Endothelial cell of umbilical vein (primary cell): ENCODE data around the gene PAQR4. TPM values are rescaled to one million over a fixed set of nuclear protein-coding genes. Genes with fewer than 3 reads are reported as not detected.
A peak's percentile ranks its signal among the peaks of the same experiment; 100 is the strongest.

ENCODE experiments used
- BruUV-seq: library from RNA; stranded (reverse); fragments of 400-500 nt; replicated peaks from 2 replicates; lab custom pipeline; 2021; lab: Mats Ljungman, UMichigan
- CTCF ChIA-PET: fragments of 300-600, 350-600 bp; sonication (Branson Sonifier 250); formaldehyde crosslinking; loops from one replicate; lab custom pipeline; 2021; ENCODE audit warnings: antibody characterized with exemption, inconsistent platforms; lab: Charles Lee
- POLR2A ChIA-PET: fragments of 300-600, 350-600 bp; sonication (Branson Sonifier 250); formaldehyde crosslinking; loops from one replicate; lab custom pipeline; 2021; ENCODE audit warnings: antibody characterized with exemption, inconsistent platforms; lab: Charles Lee
- DNase-seq: peaks from one replicate; pipeline ENCODE4 v3.0.0-alpha.2; 2011; ENCODE audit warnings: low read depth, low spot score
- FAIRE-seq: peaks from 2 replicates; lab custom pipeline; 2011; peaks lifted over from hg19 to GRCh38; lab: Jason Lieb, UNC
- H2AFZ ChIP-seq: 2 replicates; pipeline ENCODE4 v1.6.0; 2012; ENCODE audit warnings: low read depth, low read length, control low read depth, inconsistent platforms
- H3K27ac ChIP-seq: 2 replicates; pipeline ENCODE4 v1.5.1; 2011; ENCODE audit warnings: low read depth, mild to moderate bottlenecking, control low read depth, low read length, moderate library complexity; ENCODE audit not compliant: insufficient read depth
- H3K27me3 ChIP-seq, 2 experiments: 2 replicates each; pipeline versions ENCODE4 v1.6.0 to v1.6.1; 2011; ENCODE audit warnings: low read length in 2 of 2, mixed read lengths in 1 of 2; ENCODE audit not compliant: control insufficient read depth in 2 of 2, insufficient read depth in 2 of 2
- H3K36me3 ChIP-seq, 2 experiments: 2 replicates in 1 of 2; 3 replicates in 1 of 2; pipeline ENCODE4 v1.5.1; 2011; ENCODE audit warnings: low read length in 2 of 2, mild to moderate bottlenecking in 1 of 2, moderate library complexity in 1 of 2; ENCODE audit not compliant: control insufficient read depth in 2 of 2, insufficient read depth in 2 of 2; ENCODE audit errors: extremely low read depth in 1 of 2
- H3K4me1 ChIP-seq: 3 replicates; pipeline ENCODE4 v1.5.1; 2011; ENCODE audit warnings: mild to moderate bottlenecking, low read length; ENCODE audit not compliant: control insufficient read depth, insufficient read depth; ENCODE audit errors: extremely low read depth
- H3K4me2 ChIP-seq: 2 replicates; pipeline ENCODE4 v1.6.1; 2011; ENCODE audit warnings: low read length, control low read depth, mixed read lengths; ENCODE audit not compliant: insufficient read depth
- H3K4me3 ChIP-seq, 3 experiments: fragments of 200-600 bp in 1 of 3; sonication (generic), shearing (Covaris generic) in 1 of 3; replicated peaks in 1 of 3; 2 replicates each; pipeline ENCODE4 v1.5.1; 2011 to 2016; ENCODE audit warnings: control low read depth in 3 of 3, low read length in 3 of 3, mild to moderate bottlenecking in 2 of 3, inconsistent platforms in 1 of 3, low read depth in 1 of 3, moderate library complexity in 1 of 3; ENCODE audit not compliant: insufficient read depth in 1 of 3
- H3K79me2 ChIP-seq: 2 replicates; pipeline ENCODE4 v1.6.0; 2012; ENCODE audit warnings: low read length, inconsistent platforms; ENCODE audit not compliant: control insufficient read depth, insufficient read depth
- H3K9ac ChIP-seq: replicated peaks from 2 replicates; pipeline ENCODE3; 2011; ENCODE audit warnings: low read length, control low read depth; ENCODE audit not compliant: insufficient read depth; ENCODE audit errors: extremely low read depth
- H3K9me1 ChIP-seq: replicated peaks from 3 replicates; pipeline ENCODE4 v1.6.0; 2011; ENCODE audit warnings: mild to moderate bottlenecking, low read length; ENCODE audit not compliant: control insufficient read depth, insufficient read depth; ENCODE audit errors: extremely low read depth
- H3K9me3 ChIP-seq: replicated peaks from 2 replicates; pipeline ENCODE4 v1.5.1; 2012; ENCODE audit warnings: low read length, inconsistent platforms; ENCODE audit not compliant: control insufficient read depth, insufficient read depth
- H4K20me1 ChIP-seq: replicated peaks from 2 replicates; pipeline ENCODE3; 2011; ENCODE audit warnings: mild to moderate bottlenecking, low read length; ENCODE audit not compliant: control insufficient read depth, insufficient read depth; ENCODE audit errors: extremely low read depth
- CTCF ChIP-seq, 2 donors: IDR thresholded peaks; 1 replicate in 1 of 2; 2 replicates in 1 of 2; pipeline ENCODE4 v1.5.1; 2011; ENCODE audit warnings: low read length in 2 of 2, mild to moderate bottlenecking in 2 of 2, moderate library complexity in 2 of 2, control low read depth in 1 of 2, inconsistent platforms in 1 of 2, low read depth in 1 of 2; ENCODE audit not compliant: insufficient read depth in 1 of 2; ENCODE audit errors: extremely low read depth in 1 of 2
- EZH2 ChIP-seq: IDR thresholded peaks from 2 replicates; pipeline ENCODE4 v1.6.1; 2012; ENCODE audit warnings: borderline replicate concordance, low read depth, mild to moderate bottlenecking, moderate library complexity, low read length, inconsistent platforms; ENCODE audit not compliant: severe bottlenecking
- FOS ChIP-seq: IDR thresholded peaks from 2 replicates; pipeline ENCODE4 v1.6.1; 2011; ENCODE audit warnings: mild to moderate bottlenecking, low read length, moderate library complexity, borderline replicate concordance; ENCODE audit not compliant: insufficient read depth
- GATA2 ChIP-seq: IDR thresholded peaks from 2 replicates; pipeline ENCODE4 v1.7.0; 2011; ENCODE audit warnings: low read depth, mild to moderate bottlenecking, moderate library complexity, mixed read lengths, low read length; ENCODE audit not compliant: insufficient read length, insufficient read depth
- JUN ChIP-seq: IDR thresholded peaks from 2 replicates; pipeline ENCODE4 v1.6.1; 2011; ENCODE audit warnings: borderline replicate concordance, low read depth; ENCODE audit not compliant: insufficient read length, insufficient read depth
- MAX ChIP-seq: IDR thresholded peaks from 2 replicates; pipeline ENCODE4 v1.6.1; 2011; ENCODE audit not compliant: insufficient read depth, insufficient read length
- MYC ChIP-seq: IDR thresholded peaks from one replicate; pipeline ENCODE4 v1.6.1; 2011; ENCODE audit warnings: mild to moderate bottlenecking, low read depth, low read length
- POLR2A ChIP-seq: IDR thresholded peaks from 2 replicates; pipeline ENCODE4 v1.6.1; 2012; ENCODE audit warnings: low read depth, mild to moderate bottlenecking, control low read depth, low read length
- POLR2AphosphoS5 ChIP-seq: IDR thresholded peaks from 2 replicates; pipeline ENCODE4 v1.6.1; 2012; ENCODE audit warnings: low read depth, mild to moderate bottlenecking, control low read depth, low read length, moderate library complexity; ENCODE audit not compliant: insufficient read depth
- dilution Hi-C: fragments of 300-500 bp; cut with MboI; formaldehyde crosslinking; loops from one replicate; pipeline ENCODE4 v1.15.0; 2019; ENCODE audit warnings: low sequenced_read_pairs; ENCODE audit not compliant: extremely low pct_ligation_motif_present
- intact Hi-C: fragments of 100-400 bp; cut with micrococcal nuclease; formaldehyde crosslinking; loops from one replicate; pipeline ENCODE4 v1.10.0; 2022
- polyA plus RNA-seq, 4 experiments: library from polyadenylated mRNA; depleted of rRNA in 3 of 4; stranded (reverse) in 3 of 4; unstranded in 1 of 4; fragments of >200 nt; gene quantifications; 2 replicates each; pipeline versions ENCODE4 v1.2.1 to v1.2.3, GENCODE V29; 2011 to 2012; ENCODE audit warnings: missing spikeins in 1 of 4
- total RNA-seq: library from RNA; stranded (reverse); gene quantifications from 2 replicates; pipeline ENCODE4 v1.2.3, GENCODE V29; 2021

PAQR4 gene
- total and polyA plus RNA-seq, 2 donors (not counting 3 experiments of a cell fraction or from before 2014, with no cell fraction given), result 23.8 to 31.2 TPM

GRCh38 chr16:2926650-2926999 is 42.5 kb upstream of the PAQR4 start:
- no peaks in the 10 kb centered on the region for H3K9me3 ChIP-seq
- H3K36me3 ChIP-seq, result peaks cover 2 to 10% of the 10 kb centered on the region in 2 experiments
- no TSS peak for BruUV-seq
- H4K20me1 ChIP-seq, result no peaks in the 10 kb centered on the region
- H3K9me1 ChIP-seq, result no peaks in the 10 kb centered on the region
- H3K4me2 ChIP-seq, result peak overlapping the region; percentile 49
- POLR2A ChIA-PET, result no interaction called here
- dilution Hi-C loops (no loop called here), intact Hi-C loops (no loop called here)
- H3K4me1 ChIP-seq, result peaks cover 2% of the 10 kb centered on the region
- FAIRE-seq (no peak), DNase-seq (no peak)
- peaks cover 2% of the 10 kb centered on the region for H3K79me2 ChIP-seq
- H3K27me3 ChIP-seq, result no peaks in the 10 kb centered on the region
- no peak overlapping the region for H3K27ac ChIP-seq
- CTCF ChIA-PET, result interaction anchor here (0.8 to 2.2 kb wide), 29 partner anchors 9 to 277 kb away, joined by 3 to 36 read pairs (median 7); partner anchors contain the start of genes FLYWCH1 and FLYWCH2
- TF ChIP-seq MAX (no peak), GATA2 (no peak), CTCF (IDR thresholded peaks at IDR 0.05; ENCODE audit: extremely low read depth in 1 of 2, insufficient read depth in 1 of 2, low read depth in 1 of 2, low read length in 2 of 2) (no peak), POLR2AphosphoS5 (no peak), POLR2A (no peak), MYC (no peak), EZH2 (no peak), JUN (no peak), FOS (no peak)
- H3K4me3 ChIP-seq, result peak overlapping the region in 1 of 3 experiments; percentile 7
- peak overlapping the region; percentile 75 for H2AFZ ChIP-seq
- no peak overlapping the region for H3K9ac ChIP-seq
